ENCODE data around the gene MALAT1.

Gene MALAT1

GRCh38 chr11:65540290-65541092 is 41.6 kb downstream of the MALAT1 start:
- DNase-seq, result peak; percentile 82

DNA sequence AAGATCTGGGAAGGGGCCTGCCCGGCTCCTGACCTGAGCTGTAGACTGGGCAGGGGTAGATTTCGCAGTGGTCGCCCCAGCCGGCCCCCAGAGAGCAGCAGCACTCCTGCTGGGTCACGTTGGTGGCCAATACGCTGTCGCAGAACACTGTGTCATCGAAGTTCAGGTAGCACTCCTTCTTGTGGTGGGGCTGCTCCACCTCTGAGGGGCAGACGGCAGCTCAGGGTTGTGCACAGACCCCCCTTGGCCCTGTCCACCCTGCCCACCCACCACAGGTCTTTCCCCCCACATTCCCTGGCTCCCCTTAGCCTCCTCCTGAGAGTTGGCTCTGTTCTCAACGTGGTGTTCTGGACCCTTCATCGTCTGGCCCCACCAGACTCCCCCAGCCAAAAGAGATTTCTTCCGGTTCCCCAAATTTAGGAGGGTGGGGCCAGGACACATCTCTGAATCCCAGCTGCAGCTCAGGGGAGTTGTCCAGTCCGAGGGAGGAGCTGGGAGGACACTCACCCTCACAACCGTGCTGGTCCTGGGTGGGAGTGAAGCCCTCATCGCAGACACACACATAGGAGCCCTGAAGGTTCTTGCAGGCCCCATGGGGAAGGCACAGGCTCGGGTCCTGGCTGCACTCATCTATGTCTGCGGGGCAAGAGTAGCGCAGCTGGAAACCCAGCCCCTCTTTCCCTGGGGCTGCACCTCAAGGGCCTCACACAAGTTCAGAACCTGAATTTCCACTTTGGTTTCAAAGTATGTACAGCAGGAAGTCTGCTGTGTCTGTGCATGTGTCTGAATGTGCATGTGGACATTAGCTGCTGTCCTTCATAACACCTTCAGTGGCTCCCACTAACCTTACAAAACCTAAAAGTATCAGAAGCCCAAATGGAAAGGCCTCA is 42.5 kb downstream of the MALAT1 start:
- DNase-seq, result no peak

DNA sequence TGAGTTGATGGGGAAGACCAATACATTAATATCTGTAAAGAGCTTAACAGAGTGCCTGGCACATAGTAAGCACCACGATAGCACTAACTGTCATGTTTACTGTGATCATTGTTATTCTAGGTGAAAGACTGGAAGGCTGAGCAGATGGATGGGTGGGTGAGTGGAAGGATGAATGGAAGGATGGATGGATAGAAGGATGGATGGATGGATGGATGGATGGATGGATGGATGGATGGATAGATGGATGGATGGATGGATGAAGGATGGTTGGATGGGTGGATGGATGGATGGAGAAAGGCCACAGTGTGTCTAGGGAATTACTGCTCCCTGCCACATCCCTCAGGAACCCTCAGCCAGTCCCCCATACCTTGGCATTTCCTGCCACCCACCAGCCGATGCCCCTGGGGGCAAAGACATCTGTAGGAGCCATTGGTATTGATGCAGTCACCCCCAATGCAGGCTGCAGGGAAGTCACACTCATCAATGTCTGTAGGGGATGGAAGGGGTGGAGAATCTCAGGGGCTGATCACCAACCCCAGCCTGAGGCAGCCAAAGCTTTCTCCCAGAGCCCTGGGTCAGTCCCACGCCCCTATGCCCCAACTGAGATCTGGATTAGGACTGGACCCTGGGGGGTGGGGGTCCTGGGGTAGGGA is 44.0 kb downstream of the MALAT1 start:
- no peak for DNase-seq

- DNase-seq, result no peak
These were observed 47.0 kb downstream of the MALAT1 start for GRCh38 chr11:65545853-65546216.

GRCh38 chr11:65546217-65546958 is 47.5 kb downstream of the MALAT1 start:
- DNase-seq, result peak; percentile 98 to 99

DNA sequence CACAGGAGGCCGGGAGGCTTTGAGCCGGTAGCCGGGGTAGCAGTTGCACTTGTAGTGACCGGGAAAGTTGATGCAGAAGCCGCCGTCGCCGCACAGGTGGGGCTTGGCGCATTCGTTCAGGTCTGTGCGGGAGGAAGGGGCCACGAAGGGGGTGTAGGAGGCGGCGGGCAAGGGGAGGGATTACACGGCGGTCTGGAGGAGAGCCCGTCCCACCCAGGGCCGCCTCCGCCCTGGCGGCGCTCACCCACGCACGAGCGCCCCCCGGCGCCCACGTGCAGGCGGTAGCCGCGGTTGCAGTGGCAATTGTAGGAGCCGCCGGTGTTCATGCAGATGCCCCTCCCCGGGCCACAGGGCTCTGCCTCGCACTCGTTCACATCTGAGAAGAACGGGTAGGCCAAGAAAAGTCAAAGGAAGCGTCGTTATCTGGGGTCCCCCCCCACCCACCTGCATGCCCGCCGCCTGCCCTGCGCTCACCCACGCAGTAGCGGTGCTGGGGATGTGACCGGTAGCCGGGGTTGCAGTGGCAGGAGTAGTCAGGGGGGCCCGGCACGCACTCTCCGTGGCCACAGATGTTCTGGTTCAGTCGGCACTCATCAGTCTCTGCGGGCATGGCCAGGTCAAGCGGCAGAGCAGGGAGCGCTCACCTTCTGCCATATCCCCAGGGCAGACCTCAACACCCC is 48.7 kb downstream of the MALAT1 start:
- DNase-seq, result no peak

DNA sequence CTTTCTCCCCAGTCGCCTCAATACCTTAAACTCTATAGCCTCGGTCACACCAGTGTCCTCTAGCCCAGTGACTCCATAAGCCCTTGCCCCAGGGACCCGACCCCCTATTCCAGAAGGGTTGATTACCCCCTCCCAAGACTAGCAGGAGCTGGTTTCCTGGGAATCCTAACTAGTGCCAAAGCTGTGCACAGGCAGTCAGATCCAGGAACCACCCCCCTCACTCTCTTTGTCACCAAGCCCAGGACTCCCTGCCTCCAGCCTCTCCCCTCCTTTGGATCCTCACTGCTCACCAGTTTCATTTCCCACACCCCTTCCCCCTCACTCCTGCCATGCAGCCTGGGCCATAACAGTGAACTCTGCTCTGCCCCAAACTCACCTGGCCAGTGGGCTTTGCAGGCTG is 49.5 kb downstream of the MALAT1 start:
- no peak for DNase-seq

DNA sequence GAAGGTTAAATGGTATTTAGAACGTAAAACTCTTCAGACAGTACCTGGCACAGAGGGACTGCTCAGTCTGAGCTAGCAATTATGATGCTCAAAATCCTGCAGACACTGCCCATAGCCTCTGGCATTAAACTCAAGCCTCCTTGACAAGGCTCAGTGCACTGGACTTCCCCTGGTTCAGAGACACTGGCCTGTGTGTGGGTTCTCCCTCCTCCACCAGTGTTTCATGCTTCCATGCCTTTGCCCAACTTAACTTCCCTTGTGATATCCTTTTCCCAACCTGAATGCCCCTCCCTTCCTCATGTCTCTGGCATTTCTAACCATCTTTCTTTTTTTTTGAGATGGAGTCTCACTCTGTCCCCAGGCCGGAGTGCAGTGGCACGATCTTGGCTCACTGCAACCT is 50.3 kb downstream of the MALAT1 start:
- no peak for DNase-seq

DNA sequence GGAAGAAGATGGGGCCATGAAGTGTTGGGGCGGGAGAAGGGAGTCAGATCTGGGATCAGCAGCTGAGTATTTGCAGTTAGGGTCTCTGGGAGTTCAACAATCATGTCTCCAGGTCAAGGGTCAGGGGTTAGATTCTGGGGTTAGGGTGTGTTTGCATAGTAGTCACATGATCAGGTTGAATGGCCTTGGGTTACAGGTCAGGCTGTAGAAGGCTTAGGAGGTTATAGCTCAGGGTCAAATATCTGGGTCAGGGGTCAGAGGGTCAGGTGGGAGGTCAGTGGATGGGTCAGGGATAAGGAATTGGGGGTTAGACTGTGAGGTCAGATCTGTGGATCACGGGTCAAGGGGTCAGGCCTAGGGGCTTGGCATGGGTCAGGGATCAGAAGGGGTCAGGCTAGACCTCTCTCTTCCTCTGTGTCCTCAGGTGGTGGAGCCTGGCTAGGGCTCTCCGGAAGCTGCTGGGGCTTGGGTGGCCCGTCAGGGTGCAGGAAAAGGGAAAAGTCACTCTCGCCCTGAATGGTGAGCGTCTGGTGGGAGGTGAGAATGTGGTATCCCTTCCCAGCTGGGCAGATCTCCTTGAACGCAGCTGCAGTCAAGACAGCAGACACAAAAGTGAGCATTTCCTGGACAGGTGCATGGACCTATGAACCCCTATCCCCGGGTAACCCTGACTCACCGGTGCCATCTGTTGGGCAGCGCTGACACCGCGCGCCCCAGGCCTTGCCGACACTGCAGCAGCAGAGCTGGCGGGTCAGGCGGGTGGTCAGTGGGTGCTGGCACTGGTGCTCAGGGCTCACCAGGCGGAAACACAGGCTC is 52.9 kb downstream of the MALAT1 start:
- DNase-seq, result peak; percentile 55 to 58

GRCh38 chr11:65552388-65552951 is 53.6 kb downstream of the MALAT1 start:
- DNase-seq, result no peak

DNA sequence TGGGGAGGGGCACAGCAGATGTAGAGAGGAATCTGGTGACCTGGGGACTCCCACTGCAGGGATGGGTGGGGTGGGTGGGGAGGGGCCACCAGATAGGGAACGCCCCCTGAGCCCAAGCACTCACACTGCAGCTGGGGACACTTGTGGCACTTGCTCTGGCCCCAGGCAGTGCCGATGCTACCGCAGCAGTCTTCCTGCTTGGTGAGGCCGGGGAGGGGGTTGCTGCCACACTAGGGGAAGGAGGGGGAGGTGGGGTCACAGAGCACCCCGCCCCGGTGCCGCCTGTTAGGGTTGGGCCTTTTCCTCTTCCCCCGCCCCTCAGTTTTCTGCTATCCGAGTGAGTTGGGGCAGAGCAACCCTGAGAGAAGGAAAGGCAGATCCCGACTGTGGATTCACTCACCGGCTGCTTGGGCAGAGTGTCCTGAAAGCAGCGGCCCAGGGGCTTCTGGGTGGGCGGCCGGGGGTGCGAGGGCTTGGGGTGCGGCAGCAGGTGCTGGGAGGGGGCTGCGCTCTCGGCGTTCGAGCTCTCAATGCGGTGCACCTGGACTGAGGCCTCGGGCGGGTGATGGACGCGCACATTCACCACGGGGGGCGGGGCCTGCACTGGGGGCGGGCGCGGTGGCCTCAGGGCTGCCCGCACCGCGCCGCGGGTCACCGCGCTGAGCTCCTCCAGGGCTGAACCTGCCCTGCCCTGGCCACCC is 54.6 kb downstream of the MALAT1 start:
- peak; percentile 54 to 59 for DNase-seq

- no peak for DNase-seq
These were observed 55.4 kb downstream of the MALAT1 start for GRCh38 chr11:65554057-65554818.

GRCh38 chr11:65554842-65555430 is 56.1 kb downstream of the MALAT1 start:
- no peak for DNase-seq

GRCh38 chr11:65555693-65556231 is 56.9 kb downstream of the MALAT1 start:
- DNase-seq, result no peak
